ENCODE measurements around the gene AHNAK.
"Not testable (repeated sequence)": the region's sequence is repeated elsewhere in the genome, so short reads cannot be mapped to it uniquely, and the experiment has no call there.

Gene AHNAK

GRCh38 chr11:62504158-62504973 is 42.2 kb downstream of the AHNAK start:
- Histone ChIP-seq H3K9ac (ENCODE audit: low read depth, low read length) (no peak overlapping the region), H3K4me3 (ENCODE audit: low read depth, low read length) (peak overlapping the region; percentile 66), H3K4me1 (ENCODE audit: control insufficient read depth, insufficient read depth, low read length) (peaks cover 22% of the 10 kb centered on the region), H3K36me3 (ENCODE audit: control insufficient read depth, insufficient read depth, low read length) (no peaks in the 10 kb centered on the region), H3K27me3 (ENCODE audit: control insufficient read depth, insufficient read depth, low read length) (peaks cover 2% of the 10 kb centered on the region), H3K9me3 (ENCODE audit: control insufficient read depth, insufficient read depth, low read length) (no peaks in the 10 kb centered on the region)

DNA sequence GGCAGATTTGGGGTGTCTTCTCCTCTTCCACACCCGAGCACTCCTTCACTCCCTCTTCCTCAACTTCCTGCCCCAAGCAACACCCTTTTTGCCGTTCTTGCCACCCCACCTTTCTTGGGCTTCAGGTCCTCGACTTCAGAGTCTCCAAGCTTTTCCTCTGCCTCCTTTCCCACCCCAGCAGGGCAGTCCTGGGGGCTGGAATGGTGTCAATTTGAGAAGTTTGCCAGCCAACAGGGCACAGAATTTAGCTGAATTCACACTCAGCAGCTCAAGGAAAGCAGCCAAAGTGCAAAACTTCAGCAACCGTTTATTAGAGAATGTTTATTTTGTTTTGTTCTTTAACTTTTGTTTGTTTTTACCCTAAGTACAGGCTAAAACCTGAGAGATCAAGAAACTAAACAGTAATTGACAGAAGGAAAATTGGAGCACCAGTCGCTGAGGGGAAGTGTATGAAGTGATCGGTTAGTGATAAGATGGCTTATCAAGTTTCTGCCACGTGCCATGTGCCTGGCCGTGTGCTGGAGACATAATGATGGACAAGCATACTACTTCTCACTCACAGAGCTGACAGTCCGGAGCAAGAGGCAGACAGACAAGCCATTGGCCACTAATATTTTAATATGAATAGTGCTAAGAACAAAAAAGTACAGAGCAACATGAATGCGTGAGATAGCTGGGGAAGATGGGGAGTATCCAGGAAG is 44.4 kb downstream of the AHNAK start:
- Histone ChIP-seq H3K4me1 (ENCODE audit: control insufficient read depth, insufficient read depth, low read length) (peaks cover 18% of the 10 kb centered on the region), H3K9me3 (ENCODE audit: control insufficient read depth, insufficient read depth, low read length) (no peaks in the 10 kb centered on the region), H3K9ac (ENCODE audit: low read depth, low read length) (no peak overlapping the region), H3K36me3 (ENCODE audit: control insufficient read depth, insufficient read depth, low read length) (no peaks in the 10 kb centered on the region), H3K27me3 (ENCODE audit: control insufficient read depth, insufficient read depth, low read length) (peaks cover 2% of the 10 kb centered on the region), H3K4me3 (ENCODE audit: low read depth, low read length) (no peak overlapping the region)

DNA sequence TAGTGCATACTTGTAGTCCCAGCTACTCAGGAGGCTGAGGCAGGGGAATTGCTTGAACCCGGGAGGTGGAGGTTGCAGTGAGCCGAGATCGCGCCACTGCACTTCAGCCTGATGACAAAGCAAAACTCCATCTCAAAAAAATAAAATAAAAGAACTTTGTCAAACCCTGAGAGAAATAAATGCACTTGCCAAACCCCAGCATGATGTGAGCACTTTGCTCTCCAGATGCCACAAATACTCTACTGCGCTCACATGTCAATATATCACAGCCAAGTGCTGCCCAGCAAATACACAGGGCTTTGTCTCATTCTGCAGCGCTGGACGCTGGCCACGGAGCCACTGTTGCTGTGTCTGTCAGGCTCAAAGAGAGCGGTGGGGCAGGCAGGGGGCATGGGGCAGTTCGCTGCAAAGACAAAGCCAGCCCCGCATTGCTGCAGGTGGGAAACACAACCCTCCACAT is 45.1 kb downstream of the AHNAK start:
- H3K27me3 ChIP-seq (ENCODE audit: control insufficient read depth, insufficient read depth, low read length), result peaks cover 2% of the 10 kb centered on the region
- H3K36me3 ChIP-seq (ENCODE audit: control insufficient read depth, insufficient read depth, low read length), result no peaks in the 10 kb centered on the region
- H3K9me3 ChIP-seq (ENCODE audit: control insufficient read depth, insufficient read depth, low read length), result no peaks in the 10 kb centered on the region
- H3K4me3 ChIP-seq (ENCODE audit: low read depth, low read length), result no peak overlapping the region
- H3K9ac ChIP-seq (ENCODE audit: low read depth, low read length), result no peak overlapping the region
- H3K4me1 ChIP-seq (ENCODE audit: control insufficient read depth, insufficient read depth, low read length), result peaks cover 18% of the 10 kb centered on the region

GRCh38 chr11:62500650-62501030 is 46.0 kb downstream of the AHNAK start:
- H3K4me1 ChIP-seq (ENCODE audit: control insufficient read depth, insufficient read depth, low read length), result peaks cover 18% of the 10 kb centered on the region
- H3K9ac ChIP-seq (ENCODE audit: low read depth, low read length), result no peak overlapping the region

GRCh38 chr11:62499944-62500649 is 46.5 kb downstream of the AHNAK start:
- Histone ChIP-seq H3K27me3 (ENCODE audit: control insufficient read depth, insufficient read depth, low read length) (peaks cover 2% of the 10 kb centered on the region), H3K36me3 (ENCODE audit: control insufficient read depth, insufficient read depth, low read length) (no peaks in the 10 kb centered on the region), H3K9ac (ENCODE audit: low read depth, low read length) (no peak overlapping the region), H3K9me3 (ENCODE audit: control insufficient read depth, insufficient read depth, low read length) (no peaks in the 10 kb centered on the region), H3K4me1 (ENCODE audit: control insufficient read depth, insufficient read depth, low read length) (peaks cover 18% of the 10 kb centered on the region), H3K4me3 (ENCODE audit: low read depth, low read length) (no peak overlapping the region)

More at GRCh38 chr11:62500650-62501030, 46.0 kb downstream of the AHNAK start:
- Histone ChIP-seq H3K4me3 (ENCODE audit: low read depth, low read length) (no peak overlapping the region), H3K9me3 (ENCODE audit: control insufficient read depth, insufficient read depth, low read length) (no peaks in the 10 kb centered on the region), H3K36me3 (ENCODE audit: control insufficient read depth, insufficient read depth, low read length) (no peaks in the 10 kb centered on the region), H3K27me3 (ENCODE audit: control insufficient read depth, insufficient read depth, low read length) (peaks cover 2% of the 10 kb centered on the region)

DNA sequence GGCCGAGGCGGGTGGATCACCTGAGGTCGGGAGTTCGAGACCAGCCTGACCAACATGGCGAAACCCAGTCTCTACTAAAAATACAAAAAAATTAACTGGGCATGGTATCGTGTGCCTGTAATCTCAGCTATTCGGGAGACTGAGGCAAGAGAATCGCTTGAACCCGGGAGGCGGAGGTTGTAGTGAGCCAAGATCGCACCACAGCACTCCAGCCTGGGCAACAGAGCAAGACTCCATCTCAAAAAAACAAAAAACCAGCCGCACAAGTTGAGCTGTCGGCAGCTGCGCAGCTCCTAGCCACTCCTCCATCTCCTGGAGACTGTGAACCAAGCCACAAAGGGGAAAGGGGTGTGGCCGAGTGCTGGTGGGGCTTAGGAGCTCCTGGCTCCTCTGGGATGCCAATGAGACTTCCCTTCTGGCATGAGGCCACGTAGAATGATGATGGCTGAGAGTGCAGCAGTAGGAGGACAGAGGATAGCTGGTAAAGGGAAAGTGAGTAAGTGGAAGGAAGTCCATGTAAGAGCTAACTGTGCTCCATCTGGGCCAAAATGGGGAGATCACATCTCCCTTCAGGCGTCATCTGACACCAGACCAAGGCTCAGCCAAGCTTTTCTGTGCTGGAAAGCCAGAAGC is 47.2 kb downstream of the AHNAK start:
- H3K9ac ChIP-seq (ENCODE audit: low read depth, low read length); H3K4me3 ChIP-seq (ENCODE audit: low read depth, low read length); H3K36me3 ChIP-seq (ENCODE audit: control insufficient read depth, insufficient read depth, low read length); H3K9me3 ChIP-seq (ENCODE audit: control insufficient read depth, insufficient read depth, low read length); H3K27me3 ChIP-seq (ENCODE audit: control insufficient read depth, insufficient read depth, low read length): not testable (repeated sequence)
- peaks cover 13% of the 10 kb centered on the region for H3K4me1 ChIP-seq (ENCODE audit: control insufficient read depth, insufficient read depth, low read length)

GRCh38 chr11:62498492-62499286 is 47.9 kb downstream of the AHNAK start:
- Histone ChIP-seq H3K4me1 (ENCODE audit: control insufficient read depth, insufficient read depth, low read length) (peaks cover 9% of the 10 kb centered on the region), H3K9ac (ENCODE audit: low read depth, low read length) (no peak overlapping the region), H3K36me3 (ENCODE audit: control insufficient read depth, insufficient read depth, low read length) (no peaks in the 10 kb centered on the region), H3K9me3 (ENCODE audit: control insufficient read depth, insufficient read depth, low read length) (no peaks in the 10 kb centered on the region), H3K4me3 (ENCODE audit: low read depth, low read length) (no peak overlapping the region), H3K27me3 (ENCODE audit: control insufficient read depth, insufficient read depth, low read length) (no peaks in the 10 kb centered on the region)

- H3K36me3 ChIP-seq (ENCODE audit: control insufficient read depth, insufficient read depth, low read length), result no peaks in the 10 kb centered on the region
- no peaks in the 10 kb centered on the region for H3K27me3 ChIP-seq (ENCODE audit: control insufficient read depth, insufficient read depth, low read length)
- H3K9me3 ChIP-seq (ENCODE audit: control insufficient read depth, insufficient read depth, low read length), result no peaks in the 10 kb centered on the region
- H3K9ac ChIP-seq (ENCODE audit: low read depth, low read length), result no peak overlapping the region
- H3K4me1 ChIP-seq (ENCODE audit: control insufficient read depth, insufficient read depth, low read length), result peaks cover 9% of the 10 kb centered on the region
- no peak overlapping the region for H3K4me3 ChIP-seq (ENCODE audit: low read depth, low read length)
Measured at GRCh38 chr11:62498031-62498430, 48.6 kb downstream of the AHNAK start.

- H3K9me3 ChIP-seq (ENCODE audit: control insufficient read depth, insufficient read depth, low read length), result no peaks in the 10 kb centered on the region
- no peak overlapping the region for H3K9ac ChIP-seq (ENCODE audit: low read depth, low read length)
- no peaks in the 10 kb centered on the region for H3K36me3 ChIP-seq (ENCODE audit: control insufficient read depth, insufficient read depth, low read length)
- H3K4me1 ChIP-seq (ENCODE audit: control insufficient read depth, insufficient read depth, low read length), result peaks cover 9% of the 10 kb centered on the region
- H3K27me3 ChIP-seq (ENCODE audit: control insufficient read depth, insufficient read depth, low read length), result no peaks in the 10 kb centered on the region
- H3K4me3 ChIP-seq (ENCODE audit: low read depth, low read length), result no peak overlapping the region
Measured at GRCh38 chr11:62497132-62497801, 49.3 kb downstream of the AHNAK start.

DNA sequence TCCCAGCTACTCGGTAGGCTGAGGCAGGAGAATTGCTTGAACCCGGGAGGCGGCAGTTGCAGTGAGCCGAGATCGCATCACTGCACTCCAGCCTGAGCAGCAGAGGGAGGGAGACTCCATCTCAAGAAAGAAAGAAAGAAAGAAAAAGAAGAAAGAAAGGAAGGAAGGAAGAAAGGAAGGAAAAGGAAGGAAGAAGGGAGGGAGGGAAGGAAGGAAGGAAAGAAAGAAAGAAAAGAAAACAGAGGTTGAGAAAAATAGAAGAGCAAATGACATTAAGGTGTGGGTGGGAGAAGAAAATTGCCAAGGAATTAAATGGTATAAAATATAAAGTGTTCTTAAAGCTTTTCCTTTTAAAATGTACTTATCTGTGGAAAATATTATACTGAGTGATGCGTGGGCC is 49.9 kb downstream of the AHNAK start:
- Histone ChIP-seq H3K4me3 (ENCODE audit: low read depth, low read length) (no peak overlapping the region), H3K27me3 (ENCODE audit: control insufficient read depth, insufficient read depth, low read length) (no peaks in the 10 kb centered on the region), H3K4me1 (ENCODE audit: control insufficient read depth, insufficient read depth, low read length) (peaks cover 9% of the 10 kb centered on the region)

More for the DNA sequence above, 49.9 kb downstream of the AHNAK start:
- Histone ChIP-seq H3K9me3 (ENCODE audit: control insufficient read depth, insufficient read depth, low read length) (no peaks in the 10 kb centered on the region), H3K9ac (ENCODE audit: low read depth, low read length) (no peak overlapping the region), H3K36me3 (ENCODE audit: control insufficient read depth, insufficient read depth, low read length) (no peaks in the 10 kb centered on the region)

Measured in iPS-15b (cell line).